Panc1 (cell line): ENCODE data around the gene IFNK. TPM values are rescaled to one million over a fixed set of nuclear protein-coding genes. Genes with fewer than 3 reads are reported as not detected.

Source experiments
- ATAC-seq: fragments of 200-7000 bp; cut with Tn5 transposase; 2 replicates; pipeline ENCODE4 v1.9.1; 2020; ENCODE audit warnings: mild to moderate bottlenecking, moderate library complexity
- BruUV-seq: library from RNA; stranded (reverse); fragments of 400-500 nt; replicated peaks from 2 replicates; lab custom pipeline; 2021; lab: Mats Ljungman, UMichigan
- CTCF ChIA-PET: fragments of 300-600 bp; sonication (Branson Sonifier 250); formaldehyde crosslinking; loops from one replicate; lab custom pipeline; 2022; ENCODE audit warnings: antibody characterized with exemption; lab: Charles Lee
- POLR2A ChIA-PET: fragments of 300-600 bp; sonication (Branson Sonifier 250); formaldehyde crosslinking; loops from one replicate; lab custom pipeline; 2022; ENCODE audit warnings: antibody characterized with exemption; lab: Charles Lee
- DNase-seq: peaks from one replicate; pipeline ENCODE4 v3.0.0-alpha.2; 2010; ENCODE audit warnings: low read depth, low spot score
- H3K27ac ChIP-seq: 2 replicates; pipeline ENCODE4 v1.5.1; 2011; ENCODE audit warnings: mild to moderate bottlenecking, low read length, inconsistent platforms
- H3K27me3 ChIP-seq: fragments of 200-500 bp; sonication (Bioruptor generic); 2 replicates; pipeline ENCODE4 v1.6.0; 2014; ENCODE audit warnings: low read length, inconsistent platforms; ENCODE audit not compliant: control insufficient read depth, insufficient read depth
- H3K36me3 ChIP-seq: fragments of 200-500 bp; sonication (Bioruptor generic); 2 replicates; pipeline ENCODE4 v1.5.1; 2014; ENCODE audit warnings: inconsistent platforms, mild to moderate bottlenecking, low read length, moderate library complexity; ENCODE audit not compliant: control insufficient read depth, insufficient read depth
- H3K4me1 ChIP-seq: 2 replicates; pipeline ENCODE4 v1.5.1; 2011; ENCODE audit warnings: inconsistent platforms, mild to moderate bottlenecking, low read length, moderate library complexity; ENCODE audit not compliant: control insufficient read depth, insufficient read depth
- H3K4me3 ChIP-seq, 2 experiments: 2 replicates each; pipeline ENCODE4 v1.5.1; 2011 to 2012; ENCODE audit warnings: low read depth in 2 of 2, low read length in 2 of 2, mild to moderate bottlenecking in 2 of 2, inconsistent platforms in 1 of 2, moderate library complexity in 1 of 2
- H3K9me3 ChIP-seq: fragments of 200-500 bp; sonication (Bioruptor generic); 2 replicates; pipeline ENCODE4 v1.5.1; 2014; ENCODE audit warnings: low read depth, mild to moderate bottlenecking, inconsistent platforms, low read length, moderate library complexity; ENCODE audit not compliant: control insufficient read depth, insufficient read depth
- POLR2AphosphoS5 ChIP-seq: IDR thresholded peaks from 2 replicates; pipeline ENCODE4 v1.6.1; 2012; ENCODE audit warnings: mild to moderate bottlenecking, low read depth, low read length, moderate library complexity
- REST ChIP-seq, 2 experiments: IDR thresholded peaks; 2 replicates each; pipeline ENCODE4 v1.6.1; 2011 to 2012; ENCODE audit warnings: low read depth in 2 of 2, control low read depth in 1 of 2, low read length in 1 of 2, mild to moderate bottlenecking in 1 of 2, moderate library complexity in 1 of 2; ENCODE audit not compliant: insufficient read depth in 1 of 2
- SIN3A ChIP-seq: IDR thresholded peaks from 2 replicates; pipeline ENCODE4 v1.6.1; 2012; ENCODE audit warnings: low read depth, mild to moderate bottlenecking, low read length, moderate library complexity, borderline replicate concordance; ENCODE audit not compliant: insufficient read depth
- TCF7L2 ChIP-seq: IDR thresholded peaks from 2 replicates; pipeline ENCODE4 v1.6.1; 2011; ENCODE audit warnings: mild to moderate bottlenecking, low read depth, low read length, inconsistent platforms
- in situ Hi-C: cut with HindIII; loops from 2 replicates; pipeline ENCODE4 v1.10.0; 2016; ENCODE audit warnings: low sequenced_read_pairs, low pct_unique_long_range_greater_than_20kb
- intact Hi-C: fragments of 100-400 bp; cut with micrococcal nuclease; formaldehyde crosslinking; loops from one replicate; pipeline ENCODE4 v1.10.0; 2022; ENCODE audit not compliant: unreplicated experiment
- total RNA-seq: library from RNA; stranded (reverse); gene quantifications from one replicate; pipeline ENCODE4 v1.2.1, GENCODE V29; 2021; ENCODE audit not compliant: unreplicated experiment
- TF ChIP-seq, protein P1 (sequence below): fragments of 450-650 bp; IDR thresholded peaks from 2 replicates; pipeline ENCODE4 v1.5.1; 2017; ENCODE audit warnings: mild to moderate bottlenecking

IFNK gene
- total RNA-seq, 1 experiment from 2014 or later, result not detected

DNA sequence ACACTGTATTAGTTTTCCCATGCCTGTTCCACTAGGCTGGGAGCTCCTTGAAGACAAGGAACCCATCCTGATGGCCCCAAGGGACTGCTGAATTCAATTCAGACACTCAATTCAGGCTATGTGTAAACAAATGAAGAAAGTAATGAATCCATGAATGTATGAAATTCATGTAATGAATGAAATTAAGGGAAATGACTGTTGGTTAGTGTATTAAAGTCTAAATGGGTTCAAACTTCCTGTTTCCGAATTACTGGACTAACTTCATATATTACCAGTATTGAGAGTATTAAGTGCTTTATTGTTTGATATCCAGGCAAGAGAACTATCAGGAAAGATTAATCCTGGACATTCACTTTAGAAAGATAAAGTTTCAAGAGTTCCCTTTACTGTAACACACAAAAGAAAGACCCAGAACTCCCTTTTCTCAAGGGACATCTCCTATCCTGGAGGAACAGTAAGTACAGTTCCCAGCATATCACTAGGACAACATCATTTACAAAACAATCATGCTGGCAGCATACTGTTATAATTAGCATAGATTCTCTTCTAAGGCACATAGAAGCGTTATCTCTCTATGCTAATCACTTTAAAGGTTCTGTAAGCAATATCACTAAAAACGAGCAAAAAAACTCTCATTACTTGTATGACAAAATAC lies 28.5 kb upstream of the IFNK start:
- ATAC-seq (no peak), DNase-seq (no peak)
- no peaks in the 10 kb centered on the region for H3K36me3 ChIP-seq
- no TSS peak for BruUV-seq
- in situ Hi-C loops, result no loop called here
- POLR2A ChIA-PET, result no interaction called here
- intact Hi-C loops, result no loop called here
- no peak for TF ChIP-seq POLR2AphosphoS5
- no peak for TF ChIP-seq SIN3A
- TF ChIP-seq TCF7L2, result no peak
- TF ChIP-seq, protein P1, sequence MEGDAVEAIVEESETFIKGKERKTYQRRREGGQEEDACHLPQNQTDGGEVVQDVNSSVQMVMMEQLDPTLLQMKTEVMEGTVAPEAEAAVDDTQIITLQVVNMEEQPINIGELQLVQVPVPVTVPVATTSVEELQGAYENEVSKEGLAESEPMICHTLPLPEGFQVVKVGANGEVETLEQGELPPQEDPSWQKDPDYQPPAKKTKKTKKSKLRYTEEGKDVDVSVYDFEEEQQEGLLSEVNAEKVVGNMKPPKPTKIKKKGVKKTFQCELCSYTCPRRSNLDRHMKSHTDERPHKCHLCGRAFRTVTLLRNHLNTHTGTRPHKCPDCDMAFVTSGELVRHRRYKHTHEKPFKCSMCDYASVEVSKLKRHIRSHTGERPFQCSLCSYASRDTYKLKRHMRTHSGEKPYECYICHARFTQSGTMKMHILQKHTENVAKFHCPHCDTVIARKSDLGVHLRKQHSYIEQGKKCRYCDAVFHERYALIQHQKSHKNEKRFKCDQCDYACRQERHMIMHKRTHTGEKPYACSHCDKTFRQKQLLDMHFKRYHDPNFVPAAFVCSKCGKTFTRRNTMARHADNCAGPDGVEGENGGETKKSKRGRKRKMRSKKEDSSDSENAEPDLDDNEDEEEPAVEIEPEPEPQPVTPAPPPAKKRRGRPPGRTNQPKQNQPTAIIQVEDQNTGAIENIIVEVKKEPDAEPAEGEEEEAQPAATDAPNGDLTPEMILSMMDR, result no peak
- no peak for TF ChIP-seq REST (IDR thresholded peaks at IDR 0.05; ENCODE audit: insufficient read depth in 1 of 2, low read depth in 2 of 2, low read length in 1 of 2)
- no peaks in the 10 kb centered on the region for H3K4me1 ChIP-seq
- CTCF ChIA-PET, result no interaction called here
- no peak overlapping the region for H3K4me3 ChIP-seq
- no peaks in the 10 kb centered on the region for H3K9me3 ChIP-seq
- H3K27ac ChIP-seq, result no peak overlapping the region
- H3K27me3 ChIP-seq, result no peaks in the 10 kb centered on the region

GRCh38 chr9:27496135-27496504 lies 28.0 kb upstream of the IFNK start:
- intact Hi-C loops (no loop called here), in situ Hi-C loops (no loop called here)
- no peaks in the 10 kb centered on the region for H3K36me3 ChIP-seq
- no peak overlapping the region for H3K27ac ChIP-seq
- POLR2A ChIA-PET, result no interaction called here
- TF ChIP-seq, protein P1, result no peak
- TF ChIP-seq SIN3A (no peak), REST (IDR thresholded peaks at IDR 0.05; ENCODE audit: insufficient read depth in 1 of 2, low read depth in 2 of 2, low read length in 1 of 2) (no peak), TCF7L2 (no peak), POLR2AphosphoS5 (no peak)
- no peaks in the 10 kb centered on the region for H3K27me3 ChIP-seq
- no peaks in the 10 kb centered on the region for H3K9me3 ChIP-seq
- no TSS peak for BruUV-seq
- H3K4me3 ChIP-seq, result no peak overlapping the region
- no peaks in the 10 kb centered on the region for H3K4me1 ChIP-seq
- ATAC-seq (no peak), DNase-seq (no peak)
- CTCF ChIA-PET, result no interaction called here
